CD4-positive, alpha-beta memory T cell (primary cell): ENCODE measurements around the gene SEZ6L. TPM values are rescaled to one million over a fixed set of nuclear protein-coding genes. Genes with fewer than 3 reads are reported as not detected.

ENCODE experiments used
- CTCF ChIA-PET: fragments of 350-600 bp; sonication (Branson Sonifier 250); formaldehyde crosslinking; loops from one replicate; lab custom pipeline; 2021; ENCODE audit warnings: inconsistent platforms; ENCODE audit not compliant: partially characterized antibody; lab: Charles Lee
- POLR2A ChIA-PET: fragments of 350-600 bp; sonication (Branson Sonifier 250); formaldehyde crosslinking; loops from one replicate; lab custom pipeline; 2021; ENCODE audit not compliant: partially characterized antibody; lab: Charles Lee
- DNase-seq, 5 donors: peaks; one replicate each; pipeline versions ENCODE4 v3.0.0 to v3.0.0-alpha.2; 2020 to 2022; ENCODE audit warnings: mixed read lengths in 1 of 5
- H3K27ac ChIP-seq: one replicate; pipeline ENCODE4 v1.7.0; 2013; ENCODE audit warnings: low read depth, low read length
- H3K27me3 ChIP-seq: 2 replicates; pipeline ENCODE4 v1.7.0; 2013; ENCODE audit warnings: mild to moderate bottlenecking, low read length, moderate library complexity; ENCODE audit not compliant: insufficient read depth
- H3K36me3 ChIP-seq: 2 replicates; pipeline ENCODE4 v1.7.0; 2013; ENCODE audit warnings: mild to moderate bottlenecking, low read length, moderate library complexity; ENCODE audit not compliant: insufficient read depth
- H3K4me1 ChIP-seq: 2 replicates; pipeline ENCODE4 v1.7.0; 2013; ENCODE audit warnings: mild to moderate bottlenecking, low read length, moderate library complexity; ENCODE audit not compliant: insufficient read depth
- H3K4me3 ChIP-seq, 2 donors: one replicate each; pipeline ENCODE4 v1.7.0; 2013; ENCODE audit warnings: low read length in 2 of 2, mild to moderate bottlenecking in 1 of 2
- H3K9me3 ChIP-seq, 2 donors: one replicate each; pipeline ENCODE4 v1.7.0; 2013; ENCODE audit warnings: low read length in 2 of 2, control low read depth in 1 of 2; ENCODE audit not compliant: control insufficient read depth in 1 of 2
- H3K27ac Mint-ChIP-seq, 7 donors: one replicate each; pipeline ENCODE4 v1.8.0; 2020 to 2021; ENCODE audit warnings: mixed read lengths in 7 of 7, mild to moderate bottlenecking in 6 of 7, inconsistent platforms in 3 of 7, moderate library complexity in 3 of 7
- H3K27me3 Mint-ChIP-seq, 2 donors: one replicate each; pipeline ENCODE4 v1.8.0; 2020 to 2021; ENCODE audit warnings: mixed read lengths in 2 of 2
- H3K36me3 Mint-ChIP-seq, 2 donors: one replicate each; pipeline ENCODE4 v1.8.0; 2020 to 2021; ENCODE audit warnings: mixed read lengths in 2 of 2, inconsistent platforms in 1 of 2, mild to moderate bottlenecking in 1 of 2
- H3K4me1 Mint-ChIP-seq, 4 donors: one replicate each; pipeline ENCODE4 v1.8.0; 2020 to 2021; ENCODE audit warnings: mixed read lengths in 4 of 4, mild to moderate bottlenecking in 1 of 4
- H3K4me3 Mint-ChIP-seq, 8 donors: one replicate each; pipeline ENCODE4 v1.8.0; 2020 to 2021; ENCODE audit warnings: mixed read lengths in 8 of 8, mild to moderate bottlenecking in 7 of 8, moderate library complexity in 6 of 8, inconsistent platforms in 3 of 8
- H3K9me3 Mint-ChIP-seq, 8 donors: one replicate each; pipeline ENCODE4 v1.8.0; 2020 to 2021; ENCODE audit warnings: mixed read lengths in 8 of 8, mild to moderate bottlenecking in 5 of 8, inconsistent platforms in 3 of 8, moderate library complexity in 1 of 8
- intact Hi-C: fragments of 100-400 bp; cut with micrococcal nuclease; formaldehyde crosslinking; loops from one replicate; pipeline ENCODE4 v1.15.1; 2023
- polyA plus RNA-seq, 2 donors: library from polyadenylated mRNA; unstranded; fragments of 300-500 nt; fragmentation: Illumina TruSeq; gene quantifications; one replicate each; pipeline ENCODE4 v1.2.3, GENCODE V29; 2021
- total RNA-seq, 2 experiments: library from RNA; stranded (reverse); gene quantifications; one replicate each; pipeline ENCODE4 v1.2.3, GENCODE V29; 2021

The SEZ6L gene
- total and polyA plus RNA-seq, 4 experiments from 2014 or later = not detected

DNA sequence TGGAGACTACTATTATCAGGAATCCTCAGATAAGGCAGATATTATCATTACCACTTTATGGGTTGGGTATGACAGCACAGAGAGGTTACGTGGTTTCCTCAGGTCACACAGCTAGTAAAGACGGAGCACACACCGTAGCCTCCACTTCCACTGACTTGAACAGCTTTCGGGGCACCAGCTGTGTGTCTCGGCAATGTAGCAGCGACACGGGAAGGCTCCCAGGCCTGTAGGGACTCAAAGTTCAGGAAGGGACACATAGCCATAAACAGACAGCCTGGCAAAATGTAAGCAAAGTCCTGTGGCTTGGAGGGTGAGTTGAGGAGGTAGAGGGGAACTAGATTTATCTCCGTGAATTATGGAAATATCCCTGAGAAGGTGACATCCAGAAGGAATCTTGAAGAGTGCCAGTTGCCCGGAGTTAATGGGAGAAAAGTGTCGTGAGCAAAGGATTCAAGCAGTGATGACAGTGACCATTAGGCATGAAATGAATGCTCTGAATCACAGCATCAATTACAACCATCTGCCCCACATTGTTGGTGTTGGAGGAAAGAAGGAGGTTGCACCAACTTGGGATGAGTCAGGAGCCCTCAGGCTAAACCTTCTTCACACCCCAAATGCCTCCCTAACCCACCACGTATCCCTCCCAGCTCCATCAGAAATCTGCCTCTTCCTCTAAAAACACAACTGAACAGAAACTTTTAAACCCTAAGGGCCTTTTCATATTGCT, 153.1 kb downstream of the SEZ6L start:
- intact Hi-C loops = no loop called here
- ChIA-PET POLR2A (no interaction called here), CTCF (interaction anchor here (2.9 kb wide), 1 partner anchor 9 kb away, joined by 14 read pairs; no protein-coding TSS in a partner anchor)
- Mint-ChIP-seq H3K4me3 (no peak overlapping the region), H3K9me3 (peaks cover 0 to 2% (median 0%) of the 10 kb centered on the region in 8 donors), H3K27ac (no peak overlapping the region), H3K27me3 (peaks cover 3 to 23% of the 10 kb centered on the region in 2 donors), H3K36me3 (no peaks in the 10 kb centered on the region), H3K4me1 (no peaks in the 10 kb centered on the region)
- Histone ChIP-seq H3K4me1 (no peaks in the 10 kb centered on the region), H3K36me3 (no peaks in the 10 kb centered on the region), H3K9me3 (no peaks in the 10 kb centered on the region), H3K4me3 (no peak overlapping the region), H3K27ac (no peak overlapping the region), H3K27me3 (no peaks in the 10 kb centered on the region)
- DNase-seq = no peak

DNA sequence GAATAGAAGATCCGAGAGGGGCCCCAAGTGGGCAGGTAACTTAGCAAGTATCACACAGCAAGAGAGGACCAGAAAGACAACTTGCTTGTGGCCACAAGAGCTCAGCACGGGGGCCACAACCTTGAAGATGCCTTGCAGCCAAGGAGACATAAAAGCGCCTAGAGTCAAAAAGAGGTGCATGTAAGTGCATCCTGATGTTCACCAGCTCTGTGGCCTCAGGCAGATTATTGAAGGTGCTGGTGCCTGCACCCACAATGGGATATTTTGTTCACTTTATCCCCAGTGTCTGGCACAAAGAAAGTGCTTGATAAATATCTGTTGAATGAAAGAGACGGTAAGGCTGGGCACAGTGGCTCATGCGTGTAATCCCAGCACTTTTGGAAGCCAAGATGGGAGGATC, 153.8 kb downstream of the SEZ6L start:
- Mint-ChIP-seq H3K9me3 (peaks cover 0 to 2% (median 0%) of the 10 kb centered on the region in 8 donors), H3K4me3 (no peak overlapping the region), H3K27ac (no peak overlapping the region), H3K4me1 (no peaks in the 10 kb centered on the region), H3K36me3 (no peaks in the 10 kb centered on the region), H3K27me3 (peaks cover 3 to 25% of the 10 kb centered on the region in 2 donors)
- Histone ChIP-seq H3K27me3 (no peaks in the 10 kb centered on the region), H3K27ac (no peak overlapping the region), H3K4me3 (no peak overlapping the region), H3K36me3 (no peaks in the 10 kb centered on the region), H3K9me3 (no peaks in the 10 kb centered on the region), H3K4me1 (no peaks in the 10 kb centered on the region)
- intact Hi-C loops = no loop called here
- DNase-seq = no peak
- ChIA-PET POLR2A (no interaction called here), CTCF (interaction anchor here (2.9 kb wide), 1 partner anchor 8 kb away, joined by 14 read pairs; no protein-coding TSS in a partner anchor)

DNA sequence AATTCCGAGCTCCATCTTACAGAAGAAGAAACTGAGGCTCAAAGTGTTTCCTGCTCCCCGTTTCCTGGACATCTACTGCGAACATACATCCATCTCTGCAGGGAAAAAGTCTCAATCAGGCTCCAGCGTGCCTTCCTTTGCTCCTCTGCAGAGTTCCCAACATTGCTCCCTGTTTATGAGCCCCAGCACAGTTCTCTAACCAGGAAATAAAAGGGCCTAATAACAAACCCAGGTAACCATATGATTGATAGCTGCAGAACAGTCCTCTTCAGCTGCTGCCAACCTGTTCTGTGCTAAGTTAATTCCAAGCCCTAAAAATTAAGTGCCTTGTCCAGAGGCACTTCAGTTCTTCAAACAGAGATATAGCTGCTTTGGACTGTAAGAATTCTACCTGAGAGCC, 154.9 kb downstream of the SEZ6L start:
- DNase-seq = no peak
- POLR2A ChIA-PET = no interaction called here
- H3K27ac ChIP-seq = no peak overlapping the region
- Mint-ChIP-seq H3K4me1 (no peaks in the 10 kb centered on the region), H3K27ac (no peak overlapping the region), H3K27me3 (peaks cover 3 to 22% of the 10 kb centered on the region in 2 donors), H3K9me3 (peaks cover 0 to 2% (median 0%) of the 10 kb centered on the region in 8 donors), H3K36me3 (no peaks in the 10 kb centered on the region), H3K4me3 (no peak overlapping the region)
- intact Hi-C loops = no loop called here
- no peaks in the 10 kb centered on the region for H3K4me1 ChIP-seq
- no peak overlapping the region for H3K4me3 ChIP-seq
- no peaks in the 10 kb centered on the region for H3K9me3 ChIP-seq
- no peaks in the 10 kb centered on the region for H3K36me3 ChIP-seq
- H3K27me3 ChIP-seq = no peaks in the 10 kb centered on the region
- CTCF ChIA-PET = no interaction called here

DNA sequence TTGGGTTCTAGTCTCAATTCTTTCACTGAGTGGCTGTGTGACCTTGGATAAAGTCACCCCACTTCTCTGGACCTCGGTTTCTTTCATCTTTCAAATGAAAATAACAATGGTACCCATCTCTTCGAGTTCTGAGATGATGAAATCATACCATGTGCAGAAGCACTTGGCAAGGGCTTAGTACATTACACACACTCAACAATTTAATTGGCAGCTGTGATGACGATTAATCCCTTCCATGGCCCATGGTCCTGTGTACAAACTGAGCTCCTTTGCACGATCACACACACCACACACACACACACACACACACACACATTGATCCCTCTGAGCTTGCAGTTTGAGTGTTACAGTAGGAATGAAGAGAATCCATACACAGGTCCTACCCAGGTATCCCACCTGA, 156.4 kb downstream of the SEZ6L start:
- Histone ChIP-seq H3K27ac (no peak overlapping the region), H3K36me3 (no peaks in the 10 kb centered on the region), H3K4me3 (no peak overlapping the region), H3K9me3 (no peaks in the 10 kb centered on the region), H3K4me1 (no peaks in the 10 kb centered on the region), H3K27me3 (no peaks in the 10 kb centered on the region)
- H3K27ac Mint-ChIP-seq = no peak overlapping the region
- DNase-seq = no peak
- H3K9me3 Mint-ChIP-seq = peaks cover 0 to 2% (median 0%) of the 10 kb centered on the region in 8 donors
- ChIA-PET POLR2A (no interaction called here), CTCF (interaction anchor here (0.7 to 1.0 kb wide), 2 partner anchors 863 to 1523 kb away, joined by 3 read pairs; no protein-coding TSS in a partner anchor)
- H3K27me3 Mint-ChIP-seq = peaks cover 1 to 21% of the 10 kb centered on the region in 2 donors
- H3K4me3 Mint-ChIP-seq = no peak overlapping the region
- H3K4me1 Mint-ChIP-seq = no peaks in the 10 kb centered on the region
- intact Hi-C loops = no loop called here
- H3K36me3 Mint-ChIP-seq = no peaks in the 10 kb centered on the region

DNA sequence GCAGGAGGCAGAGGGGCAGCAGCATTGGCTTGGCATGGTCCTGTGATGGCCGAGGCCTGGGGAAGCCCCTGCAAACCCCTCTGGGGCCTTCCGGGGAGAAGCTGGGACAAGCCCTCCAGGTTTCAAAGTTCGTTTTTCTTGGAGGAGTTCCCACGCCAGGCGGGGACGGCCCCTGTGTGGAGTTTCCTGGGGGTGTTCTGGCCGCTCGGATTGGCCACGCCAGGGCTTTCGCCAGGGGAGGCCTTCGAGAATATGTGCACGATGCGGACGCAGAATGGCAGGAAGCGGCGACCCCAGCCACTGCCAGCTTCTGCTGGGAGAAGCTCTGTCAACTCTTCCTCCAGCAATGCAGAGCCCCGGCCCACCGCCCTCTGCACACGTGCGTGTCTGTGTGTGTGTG, 157.5 kb downstream of the SEZ6L start:
- POLR2A ChIA-PET = no interaction called here
- H3K27me3 Mint-ChIP-seq = peaks cover 1 to 27% of the 10 kb centered on the region in 2 donors

DNA sequence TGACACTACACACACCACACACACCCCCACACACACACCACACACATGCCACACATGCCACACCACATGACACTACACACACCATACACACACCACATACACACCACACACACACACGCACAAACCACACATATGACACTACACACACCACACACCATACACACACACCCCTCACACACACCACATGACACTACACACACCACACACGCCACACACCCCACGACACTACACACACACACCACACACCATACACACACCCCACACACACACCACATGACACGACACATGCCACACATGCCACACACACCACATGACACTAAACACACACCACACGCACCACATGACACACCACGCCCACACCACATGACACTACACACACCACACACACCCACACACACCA, 158.0 kb downstream of the SEZ6L start:
- H3K36me3 Mint-ChIP-seq = no peaks in the 10 kb centered on the region
- no peaks in the 10 kb centered on the region for H3K9me3 ChIP-seq
- no peaks in the 10 kb centered on the region for H3K4me1 ChIP-seq
- peaks cover 0 to under 1% (median 0%) of the 10 kb centered on the region in 8 donors for H3K9me3 Mint-ChIP-seq
- H3K27ac ChIP-seq = no peak overlapping the region
- peaks cover 0 to 2% (median 0%) of the 10 kb centered on the region in 4 donors for H3K4me1 Mint-ChIP-seq
- intact Hi-C loops = no loop called here
- POLR2A ChIA-PET = no interaction called here
- no peak overlapping the region for H3K4me3 Mint-ChIP-seq
- peaks cover 1 to 23% of the 10 kb centered on the region in 2 donors for H3K27me3 Mint-ChIP-seq
- CTCF ChIA-PET = no interaction called here
- H3K4me3 ChIP-seq = no peak overlapping the region
- no peak for DNase-seq
- no peaks in the 10 kb centered on the region for H3K36me3 ChIP-seq
- H3K27me3 ChIP-seq = no peaks in the 10 kb centered on the region
- H3K27ac Mint-ChIP-seq = no peak overlapping the region

More for the DNA sequence above, 157.5 kb downstream of the SEZ6L start:
- H3K4me3 Mint-ChIP-seq = no peak overlapping the region
- no peak for DNase-seq
- no peak overlapping the region for H3K27ac ChIP-seq
- H3K4me1 ChIP-seq = no peaks in the 10 kb centered on the region
- peaks cover 0 to 2% (median 0%) of the 10 kb centered on the region in 8 donors for H3K9me3 Mint-ChIP-seq
- no peaks in the 10 kb centered on the region for H3K9me3 ChIP-seq
- no peaks in the 10 kb centered on the region for H3K27me3 ChIP-seq
- CTCF ChIA-PET = no interaction called here
- H3K4me1 Mint-ChIP-seq = peaks cover 0 to 2% (median 0%) of the 10 kb centered on the region in 4 donors
- H3K27ac Mint-ChIP-seq = no peak overlapping the region
- H3K36me3 ChIP-seq = no peaks in the 10 kb centered on the region
- H3K4me3 ChIP-seq = no peak overlapping the region
- no peaks in the 10 kb centered on the region for H3K36me3 Mint-ChIP-seq
- intact Hi-C loops = no loop called here

DNA sequence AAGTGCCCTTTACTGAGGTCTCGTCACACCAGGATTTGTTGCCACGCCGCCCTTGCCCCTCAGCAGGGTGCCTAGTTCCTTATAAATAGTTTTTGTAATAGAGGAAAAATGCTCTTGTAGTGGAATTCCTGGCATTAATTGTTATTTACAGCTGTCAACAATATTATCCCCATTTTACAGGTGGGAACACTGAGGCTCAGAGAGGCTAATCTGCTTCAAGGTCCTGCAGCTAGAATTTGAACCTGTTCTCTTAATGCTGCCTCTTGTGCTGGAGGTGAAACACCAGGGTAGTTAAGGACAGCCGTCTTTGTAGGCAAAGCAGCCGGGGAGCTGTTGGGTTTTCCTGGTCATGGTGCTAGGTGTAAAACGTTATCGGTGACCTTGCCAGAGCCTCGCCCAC, 159.0 kb downstream of the SEZ6L start:
- peaks cover 6 to 29% of the 10 kb centered on the region in 2 donors for H3K27me3 Mint-ChIP-seq
- no peaks in the 10 kb centered on the region for H3K9me3 ChIP-seq
- H3K9me3 Mint-ChIP-seq = no peaks in the 10 kb centered on the region
- no peak overlapping the region for H3K4me3 Mint-ChIP-seq
- ChIA-PET CTCF (no interaction called here), POLR2A (no interaction called here)
- no peaks in the 10 kb centered on the region for H3K36me3 Mint-ChIP-seq
- no peak overlapping the region for H3K4me3 ChIP-seq
- no peak for DNase-seq
- no peaks in the 10 kb centered on the region for H3K27me3 ChIP-seq
- H3K27ac Mint-ChIP-seq = no peak overlapping the region
- H3K36me3 ChIP-seq = no peaks in the 10 kb centered on the region
- H3K4me1 Mint-ChIP-seq = peaks cover 0 to 2% (median 0%) of the 10 kb centered on the region in 4 donors
- no peak overlapping the region for H3K27ac ChIP-seq
- no peaks in the 10 kb centered on the region for H3K4me1 ChIP-seq
- intact Hi-C loops = no loop called here
